GM12873 (cell line): ENCODE data around the gene TMBIM1.

Experiments used
- CTCF ChIP-seq: IDR thresholded peaks from 2 replicates; pipeline ENCODE4 v1.5.1; 2012; ENCODE audit warnings: low read depth, mild to moderate bottlenecking, moderate library complexity, low read length, control low read depth; ENCODE audit not compliant: insufficient read depth; ENCODE audit errors: missing control alignments

TMBIM1 gene

GRCh38 chr2:218284106-218284811 lies 8.0 kb downstream of the TMBIM1 start:
- no peak for TF ChIP-seq CTCF

GRCh38 chr2:218282173-218282991 lies 9.9 kb downstream of the TMBIM1 start:
- TF ChIP-seq CTCF = no peak

DNA sequence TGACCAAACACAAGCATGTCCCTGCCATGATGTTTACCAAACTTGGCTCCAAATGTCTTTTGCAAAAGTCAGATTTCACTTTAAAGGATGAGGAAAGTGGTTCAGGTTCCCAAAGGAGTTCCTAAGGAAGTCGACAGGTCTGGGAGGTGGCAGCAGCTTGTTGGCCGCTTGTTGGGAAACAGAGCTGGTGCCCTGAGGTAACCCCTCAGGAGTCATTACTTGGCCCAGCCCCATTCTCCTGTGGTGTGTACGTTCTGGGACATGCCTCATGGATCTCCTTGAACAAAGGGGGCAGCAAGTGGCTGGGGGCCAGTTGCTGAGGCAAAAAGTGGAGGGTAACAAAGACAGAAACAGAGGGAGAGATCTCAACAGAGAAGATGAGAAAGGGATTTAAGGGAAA lies 10.9 kb downstream of the TMBIM1 start:
- no peak for TF ChIP-seq CTCF

DNA sequence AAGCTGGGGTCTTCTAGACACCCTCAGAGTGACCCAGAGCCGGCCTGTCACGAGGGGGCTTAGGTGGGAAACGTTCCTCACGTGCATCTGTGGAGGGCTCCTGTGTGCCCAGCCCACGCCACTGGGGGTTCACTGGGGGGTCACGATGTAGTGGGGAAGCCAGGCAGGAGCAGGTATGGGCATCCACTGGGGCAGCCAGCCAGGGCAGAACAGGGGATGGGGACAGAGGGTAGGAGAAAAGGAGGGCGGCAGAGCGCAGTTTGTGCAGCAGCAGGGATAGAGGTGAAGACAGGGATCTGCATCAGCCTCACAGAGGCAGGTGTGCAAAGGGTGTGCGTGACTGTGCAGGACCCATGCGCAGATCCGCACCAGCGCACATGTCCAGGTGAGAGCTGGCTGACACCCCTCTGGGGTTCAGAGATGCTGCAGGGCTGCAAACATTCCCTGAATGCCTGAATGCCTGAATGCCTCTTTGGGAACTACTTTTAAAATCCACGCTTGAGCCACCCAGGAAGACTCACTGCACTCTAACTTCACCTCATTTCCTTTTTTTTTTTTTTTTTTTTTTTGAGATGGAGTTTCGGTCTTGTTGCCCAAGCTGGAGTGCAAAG lies 11.9 kb downstream of the TMBIM1 start:
- no peak for TF ChIP-seq CTCF

DNA sequence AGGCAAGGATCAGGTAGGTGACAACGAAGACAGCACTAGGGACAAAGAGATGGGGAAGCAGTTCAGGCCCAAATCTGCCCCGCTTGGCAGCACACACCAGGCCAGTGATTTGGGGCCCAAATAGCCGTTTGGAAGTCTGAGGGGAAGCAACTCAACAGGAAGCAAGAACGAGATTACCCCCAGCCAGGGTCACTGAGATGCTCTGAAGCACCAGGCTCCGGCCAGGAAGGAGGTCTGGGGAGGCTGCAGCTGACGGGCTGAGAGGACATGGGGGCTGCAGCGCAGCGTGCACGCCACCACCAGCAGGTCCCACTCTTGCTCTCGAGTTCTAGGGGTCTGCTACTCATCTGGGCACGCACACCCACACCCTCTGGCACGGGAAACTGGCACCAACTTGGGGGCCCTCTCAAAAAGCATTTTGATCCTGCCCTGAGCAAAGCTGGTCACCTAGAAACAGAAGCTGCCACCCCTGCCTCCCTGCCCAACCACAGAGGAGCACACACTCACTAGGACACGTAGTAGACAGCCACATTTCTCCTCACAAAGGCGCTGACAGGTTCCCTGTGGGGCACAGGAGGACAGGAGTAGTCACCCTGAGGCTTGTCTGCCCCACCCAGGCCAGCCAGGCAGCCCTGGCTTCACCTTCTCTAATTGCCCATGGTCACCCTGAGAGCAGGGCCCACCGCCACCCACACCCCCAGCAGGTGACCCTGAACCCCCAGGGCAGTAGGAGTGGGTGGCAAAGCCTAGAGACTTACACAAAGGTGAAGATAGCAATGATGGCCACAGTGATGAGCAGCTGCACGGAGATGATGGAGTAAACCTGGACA lies 13.6 kb downstream of the TMBIM1 start:
- no peak for TF ChIP-seq CTCF

- no peak for TF ChIP-seq CTCF
These were observed 14.4 kb downstream of the TMBIM1 start for GRCh38 chr2:218277921-218278320.
